Stimulated activated naive CD4-positive, alpha-beta T cell treated with Interleukin-2 at 50 U/mL for 16 hours (primary cell): ENCODE measurements around the gene PTH2.
"Not testable (repeated sequence)": the region's sequence is repeated elsewhere in the genome, so short reads cannot be mapped to it uniquely, and the experiment has no call there.

ENCODE experiments used
- DNase-seq: peaks from one replicate; lab custom pipeline; 2025; lab: John Stamatoyannopoulos, UW

Gene PTH2

GRCh38 chr19:49447485-49448431, 24.5 kb upstream of the PTH2 start:
- DNase-seq: no peak

GRCh38 chr19:49445997-49446396, 22.8 kb upstream of the PTH2 start:
- DNase-seq: no peak

GRCh38 chr19:49444100-49444700, 21.0 kb upstream of the PTH2 start:
- DNase-seq: not testable (repeated sequence)

DNA sequence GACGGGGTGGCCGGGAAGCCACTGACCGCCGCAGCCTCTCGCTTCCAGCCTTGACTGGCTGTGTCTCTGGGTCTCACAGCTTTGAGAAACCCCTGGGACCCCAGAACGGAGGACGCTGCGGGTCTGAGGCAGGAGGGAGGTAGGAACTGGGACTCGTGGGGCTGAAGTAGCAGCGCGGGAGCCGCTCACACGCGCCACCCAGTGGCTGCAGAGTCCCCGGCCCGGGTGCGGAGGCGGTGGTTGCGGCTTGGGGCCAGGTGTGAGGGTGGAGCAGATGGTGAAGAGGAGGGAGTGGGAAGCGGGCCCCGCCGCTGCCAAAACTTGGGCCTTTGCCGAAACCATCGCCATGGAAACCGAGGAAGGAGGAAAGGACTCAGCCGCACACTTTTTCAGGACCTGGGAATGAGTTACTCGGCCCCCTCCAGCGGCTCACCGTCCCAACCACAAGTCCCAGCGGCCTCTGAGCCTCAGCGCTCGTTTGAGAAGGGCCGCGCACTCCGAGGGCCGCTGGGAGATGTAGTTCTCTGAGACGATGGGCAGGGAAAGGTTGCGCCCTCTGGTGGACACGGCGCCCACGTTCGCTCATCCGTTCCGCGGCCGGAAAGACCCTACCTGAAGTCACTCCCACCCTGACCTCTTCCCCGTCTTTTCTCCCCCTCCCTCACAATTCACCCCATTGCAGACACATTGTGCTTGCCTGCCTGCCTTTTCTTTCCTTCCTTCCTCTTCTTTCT, 20.3 kb upstream of the PTH2 start:
- peak; percentile 93 for DNase-seq

DNA sequence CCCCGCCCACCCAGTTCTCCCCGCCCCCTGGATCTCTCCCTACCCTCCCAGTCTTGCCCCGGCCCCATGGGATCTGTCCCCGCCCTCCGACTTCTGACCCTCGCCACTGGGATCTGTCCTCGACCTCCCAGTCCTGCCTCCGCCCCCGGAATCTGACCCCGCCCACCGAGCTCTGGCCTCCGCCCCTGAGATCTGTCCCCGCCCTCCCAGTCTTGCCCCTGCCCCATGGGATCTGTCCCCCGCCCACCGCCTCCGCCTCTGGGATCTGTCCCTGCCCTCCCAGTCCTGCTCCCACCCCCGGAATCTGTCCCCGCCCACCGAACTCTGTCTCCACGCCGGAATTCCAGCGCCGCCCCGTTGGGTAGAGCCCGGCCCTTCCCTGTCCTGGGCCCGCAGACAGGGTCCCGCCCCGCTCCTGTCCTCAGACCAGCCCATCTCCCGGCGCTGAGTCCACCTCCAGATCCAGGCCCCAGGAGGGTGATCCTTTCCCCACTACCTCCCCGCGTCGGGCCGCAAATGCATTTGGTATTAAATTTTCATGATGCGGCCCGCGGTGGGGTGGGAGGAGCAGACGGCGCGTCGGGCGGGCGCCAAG, 19.6 kb upstream of the PTH2 start:
- DNase-seq: peak; percentile 49

DNA sequence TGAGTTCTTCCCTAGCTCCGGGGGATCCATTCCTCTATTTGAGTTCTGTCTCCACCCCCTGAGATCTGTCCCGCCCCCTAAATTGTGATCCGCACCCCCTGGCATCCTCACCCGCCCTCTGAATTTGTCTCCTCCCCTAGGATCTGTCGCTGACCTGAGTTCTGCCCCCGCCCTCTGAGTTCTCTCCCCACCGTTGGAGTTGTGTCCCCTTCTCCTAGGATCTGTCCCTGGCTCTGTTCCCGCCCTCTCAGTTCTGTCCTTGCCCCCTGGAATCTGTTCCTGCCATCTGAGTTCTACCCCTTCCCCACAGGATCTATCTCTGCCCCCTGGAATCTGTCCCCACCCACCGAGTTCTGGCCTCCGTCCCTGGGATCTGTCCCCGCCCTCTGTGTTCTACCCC, 19.1 kb upstream of the PTH2 start:
- peak; percentile 7 for DNase-seq

DNA sequence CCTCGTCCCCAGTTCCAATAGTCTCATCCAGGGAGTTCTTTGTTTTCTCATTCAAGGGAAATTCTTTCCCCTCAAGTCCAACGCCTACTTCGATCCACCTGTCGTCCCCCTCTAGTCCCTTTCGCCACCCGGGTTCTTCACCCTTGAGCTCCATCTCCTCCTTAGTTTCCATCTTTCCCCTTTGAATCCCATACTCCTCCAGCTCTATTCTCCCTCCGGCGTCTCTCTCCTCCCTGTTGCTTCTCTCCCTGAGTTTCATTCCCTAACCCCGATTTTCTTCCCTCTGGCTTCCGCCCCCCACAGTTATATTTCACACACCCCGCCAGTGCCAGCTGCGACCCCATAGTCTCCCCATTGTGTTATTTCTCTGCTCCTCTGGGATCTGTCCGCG, 18.7 kb upstream of the PTH2 start:
- DNase-seq: no peak

DNA sequence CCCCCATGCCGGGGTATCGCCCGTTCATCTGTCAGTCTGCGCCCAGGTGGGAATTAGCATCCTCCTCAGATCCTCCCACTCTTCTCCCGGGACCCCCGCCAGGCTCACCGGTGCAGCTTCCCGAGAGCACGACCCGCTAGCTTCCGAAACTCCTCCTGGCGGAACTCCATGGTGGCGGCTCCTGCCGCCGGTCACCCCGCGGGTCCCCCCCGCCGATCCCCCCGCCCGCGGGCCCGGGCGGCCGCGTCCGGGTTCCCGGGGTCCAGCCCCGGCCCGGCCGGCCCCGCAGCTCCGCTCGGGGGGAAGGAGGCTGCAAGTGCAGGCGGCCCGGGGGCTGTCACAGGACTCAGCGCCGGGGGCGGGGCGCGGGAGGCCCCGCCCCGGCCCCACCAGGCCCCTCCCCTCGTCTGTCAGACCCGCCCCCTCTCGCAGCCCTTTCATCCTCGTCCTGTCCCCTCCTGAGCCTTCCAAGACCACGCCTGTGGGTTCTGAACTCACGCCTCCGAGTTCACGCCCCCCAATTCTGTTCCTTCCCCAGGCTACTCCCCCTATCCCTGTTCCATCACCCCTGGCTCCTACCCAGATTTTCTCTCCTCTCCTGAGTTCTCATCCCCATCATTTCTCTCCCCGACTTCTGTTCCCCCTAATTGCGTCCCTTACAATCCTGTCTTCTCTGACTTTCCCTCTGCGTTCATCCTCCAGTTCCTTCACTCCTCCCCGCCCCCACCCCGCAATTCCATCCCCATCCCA, 18.1 kb upstream of the PTH2 start, which contains the start of gene SLC17A7:
SLC17A7 (minus strand) TSS at position 318 of the 750 bp plus-strand sequence; CDS start at position 170, 148 bp downstream.
- DNase-seq: peak; percentile 11

DNA sequence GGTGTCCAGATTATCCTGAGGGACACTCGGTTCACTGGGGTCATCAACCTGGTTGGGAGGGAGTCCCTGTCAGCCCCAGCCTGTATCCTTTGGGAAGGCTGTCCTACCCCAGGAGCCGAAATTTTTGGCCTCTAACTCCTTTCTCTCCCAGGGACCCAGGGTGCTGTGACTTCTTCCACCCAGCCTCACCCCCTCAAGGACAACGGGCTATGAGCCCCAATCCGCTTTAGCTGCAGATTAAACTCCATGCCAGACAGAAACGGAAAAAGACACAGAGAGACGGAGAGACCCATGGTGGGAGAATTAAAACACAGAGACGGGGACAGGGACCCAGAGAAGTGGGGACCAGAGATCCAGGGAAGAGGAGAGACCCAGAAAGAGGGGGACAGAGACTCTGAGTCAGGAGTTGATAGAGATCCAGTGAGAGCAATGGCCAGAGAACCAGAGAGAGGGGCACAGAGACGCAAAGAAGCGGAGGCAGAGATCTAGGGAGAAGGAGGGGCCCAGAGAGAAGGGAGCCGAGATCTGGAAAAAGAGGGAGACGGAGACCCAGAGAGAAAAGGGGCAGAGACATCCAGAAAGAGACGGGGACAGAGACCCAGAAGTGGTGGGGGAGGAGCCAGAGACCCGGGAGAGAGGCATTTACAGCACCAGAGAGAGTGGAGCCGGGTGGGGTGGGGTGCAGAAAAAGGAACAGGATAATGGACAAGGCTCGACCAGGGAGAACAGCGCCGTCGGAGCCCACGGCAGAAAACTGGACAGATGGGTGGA, 17.4 kb upstream of the PTH2 start:
- no peak for DNase-seq

DNA sequence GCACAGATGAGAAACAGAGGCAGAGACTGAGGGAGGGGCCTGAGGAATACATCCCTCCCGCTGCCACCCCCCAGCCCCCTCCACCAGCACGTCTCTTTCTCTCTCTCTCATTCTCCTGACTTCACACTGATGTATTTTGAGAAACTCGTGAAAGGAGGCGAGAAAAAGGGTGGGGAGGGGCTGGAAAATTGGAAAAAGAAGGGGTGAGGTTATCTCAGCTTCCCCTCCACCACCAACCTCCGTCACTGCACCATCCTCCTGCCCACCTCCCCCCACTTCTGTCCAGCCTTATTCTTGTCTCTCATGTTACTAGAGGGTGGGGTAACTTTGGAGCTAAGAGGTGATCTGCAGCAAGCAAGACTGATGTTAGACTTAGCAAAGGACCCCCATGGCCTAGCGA, 16.6 kb upstream of the PTH2 start:
- DNase-seq: no peak

GRCh38 chr19:49438261-49438660, 15.0 kb upstream of the PTH2 start:
- DNase-seq: no peak

GRCh38 chr19:49437231-49437630, 14.0 kb upstream of the PTH2 start:
- DNase-seq: no peak

DNA sequence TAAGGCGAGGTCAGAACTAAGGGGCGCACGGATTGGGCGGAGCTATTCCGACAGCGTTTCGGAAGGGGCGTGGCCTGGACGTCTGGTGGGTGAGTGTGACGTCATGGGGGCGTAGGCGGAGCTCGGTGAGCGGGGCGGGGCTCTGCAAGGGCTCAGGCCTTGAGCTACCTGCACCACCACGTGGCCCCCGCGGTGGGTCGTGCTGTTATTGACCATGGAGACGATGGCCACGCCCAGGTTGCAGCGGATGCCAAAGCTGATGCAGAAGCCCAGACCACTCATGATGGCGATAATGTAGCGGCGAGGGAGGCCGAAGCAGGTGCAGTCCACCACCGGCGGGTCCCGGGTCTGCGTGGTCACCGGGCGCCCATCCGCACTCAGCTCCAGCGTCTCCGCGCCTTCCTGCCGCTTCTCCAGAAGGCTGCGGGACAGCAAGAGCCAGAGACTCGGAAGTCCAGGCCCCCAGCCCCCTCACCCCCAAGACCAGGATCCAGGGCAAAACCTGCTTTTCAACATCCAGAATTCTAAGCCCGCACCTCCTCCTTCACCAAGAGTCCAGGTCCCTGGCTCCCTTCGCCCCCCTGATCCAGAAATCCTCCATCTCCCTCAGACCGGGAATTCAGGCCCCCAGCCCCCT, 13.3 kb upstream of the PTH2 start:
- peak; percentile 47 for DNase-seq

DNA sequence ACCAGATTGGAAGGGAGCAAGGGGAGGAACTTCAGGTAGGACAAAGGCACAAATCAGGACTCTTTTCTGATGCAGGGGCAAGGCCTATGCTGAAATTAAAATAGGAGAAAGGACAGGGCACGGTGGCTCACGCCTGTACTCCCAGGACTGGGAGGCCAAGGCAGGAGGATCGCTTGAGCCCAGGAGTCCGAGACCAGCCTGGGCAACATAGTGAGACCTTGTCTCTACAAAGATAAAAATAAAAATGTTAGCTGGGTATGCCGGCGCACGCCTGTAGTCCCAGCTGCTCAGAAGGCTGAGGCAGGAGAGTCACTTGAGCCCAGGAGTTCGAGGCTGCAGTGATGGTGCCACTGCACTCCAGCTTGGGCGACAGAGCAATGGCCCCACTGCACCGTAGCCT, 12.4 kb upstream of the PTH2 start:
- no peak for DNase-seq

GRCh38 chr19:49434907-49435583, 11.8 kb upstream of the PTH2 start:
- DNase-seq: no peak

DNA sequence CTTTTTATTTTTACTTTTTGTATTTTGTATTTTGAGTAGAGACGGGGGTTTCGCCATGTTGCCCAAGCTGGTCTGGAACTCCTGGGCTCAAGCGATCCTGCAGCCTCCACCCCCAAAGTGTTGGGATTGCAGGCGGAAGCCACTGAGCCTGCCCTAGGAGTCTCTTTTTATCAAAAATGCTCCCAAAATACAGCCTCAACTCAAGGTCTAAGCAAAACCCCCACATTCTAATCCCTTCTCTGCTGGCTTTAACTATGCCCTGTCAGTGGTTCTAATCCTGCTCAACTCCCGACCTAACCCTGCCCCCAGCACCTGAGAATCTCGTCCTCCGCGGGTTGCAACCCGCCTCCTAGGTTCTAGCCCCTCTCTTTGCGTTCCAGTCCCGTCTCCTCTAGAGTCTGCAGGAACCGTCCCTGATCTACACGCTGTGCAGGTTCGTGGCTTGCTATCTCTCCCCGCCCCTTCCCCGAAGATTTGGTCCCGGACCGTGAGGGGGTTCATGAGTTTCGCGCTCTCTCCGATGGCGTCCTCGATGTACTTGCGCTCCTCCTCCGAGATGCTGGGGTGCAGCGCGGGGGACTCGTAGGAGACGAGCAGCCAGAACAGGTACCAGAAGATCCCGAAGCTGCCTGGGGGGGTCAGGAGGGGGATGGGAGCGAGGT, 10.1 kb upstream of the PTH2 start:
- no peak for DNase-seq

DNA sequence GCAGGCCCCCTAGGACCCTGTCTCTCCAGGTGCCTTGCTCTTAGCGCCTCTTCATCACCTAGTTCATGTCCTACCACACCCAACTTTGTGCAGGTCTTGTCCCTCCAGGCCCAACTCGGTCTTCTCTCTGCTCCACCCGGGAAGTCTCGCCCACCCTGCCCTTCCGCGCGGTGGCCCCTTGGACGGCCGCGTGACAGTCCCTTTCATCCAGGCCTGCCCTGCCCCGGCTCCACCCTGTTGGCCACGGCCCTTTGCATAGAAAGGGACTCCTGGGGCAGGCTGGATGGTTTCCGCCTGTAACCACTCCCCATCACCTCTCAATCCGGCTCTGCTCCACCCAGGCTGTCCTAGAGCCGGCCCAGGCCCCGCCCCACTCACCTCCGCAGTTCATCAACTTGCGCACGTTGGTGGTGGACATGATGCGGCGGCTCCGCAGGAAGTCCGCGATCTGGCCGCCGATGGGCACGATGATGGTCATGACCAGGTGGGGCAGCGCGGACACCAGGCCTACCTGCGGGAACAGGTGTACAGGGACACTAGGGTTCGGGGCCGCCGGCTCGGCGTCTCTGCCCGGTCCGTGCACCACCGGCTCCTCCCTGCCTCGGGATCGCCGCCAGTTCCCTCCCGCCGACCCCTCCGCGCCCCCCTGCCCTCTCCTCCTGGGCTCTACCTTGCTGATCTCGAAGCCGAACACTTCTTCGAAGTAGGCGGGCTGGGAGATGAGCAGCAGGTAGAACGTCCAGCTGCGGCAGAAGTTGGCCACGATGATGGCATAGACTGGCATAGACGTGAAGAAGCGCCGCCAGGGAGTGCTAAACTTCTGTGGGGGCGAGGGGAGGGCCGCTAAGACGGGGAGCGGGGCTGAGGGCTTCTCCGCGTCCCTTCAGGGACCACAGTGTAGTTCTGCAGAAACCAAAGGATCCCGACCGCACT, 9.2 kb upstream of the PTH2 start:
- peak; percentile 30 for DNase-seq

DNA sequence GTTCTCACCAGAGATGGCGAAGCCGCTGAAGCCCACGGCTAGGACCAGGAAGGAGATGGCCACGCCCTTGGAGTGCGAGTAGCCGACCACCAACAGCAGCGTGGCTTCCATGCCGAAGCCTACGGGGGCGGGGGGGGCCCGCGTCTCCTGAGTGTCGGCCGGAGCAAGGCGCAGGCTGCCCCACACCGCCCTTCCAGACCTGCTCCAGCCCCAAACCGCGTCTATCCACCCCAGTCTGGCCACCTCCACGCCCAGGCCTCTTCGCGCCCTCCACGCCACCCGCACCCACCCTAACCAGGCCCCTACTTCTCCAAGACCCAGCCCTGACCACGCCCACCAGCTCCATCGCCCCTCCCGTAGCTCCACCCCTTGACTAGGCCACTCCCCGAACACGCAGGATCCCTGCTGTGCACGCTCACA, 8.1 kb upstream of the PTH2 start:
- DNase-seq: no peak
